CD4-positive, alpha-beta memory T cell (primary cell): ENCODE data around the gene ANKRD16. TPM values are rescaled to one million over a fixed set of nuclear protein-coding genes. Genes with fewer than 3 reads are reported as not detected.
"Not testable (repeated sequence)": the region's sequence is repeated elsewhere in the genome, so short reads cannot be mapped to it uniquely, and the experiment has no call there.

Experiments used
- CTCF ChIA-PET: fragments of 350-600 bp; sonication (Branson Sonifier 250); formaldehyde crosslinking; loops from one replicate; lab custom pipeline; 2021; ENCODE audit warnings: inconsistent platforms; ENCODE audit not compliant: partially characterized antibody; lab: Charles Lee
- POLR2A ChIA-PET: fragments of 350-600 bp; sonication (Branson Sonifier 250); formaldehyde crosslinking; loops from one replicate; lab custom pipeline; 2021; ENCODE audit not compliant: partially characterized antibody; lab: Charles Lee
- DNase-seq, 5 donors: peaks; one replicate each; pipeline versions ENCODE4 v3.0.0 to v3.0.0-alpha.2; 2020 to 2022; ENCODE audit warnings: mixed read lengths in 1 of 5
- H3K27ac ChIP-seq: one replicate; pipeline ENCODE4 v1.7.0; 2013; ENCODE audit warnings: low read depth, low read length
- H3K27me3 ChIP-seq: 2 replicates; pipeline ENCODE4 v1.7.0; 2013; ENCODE audit warnings: mild to moderate bottlenecking, low read length, moderate library complexity; ENCODE audit not compliant: insufficient read depth
- H3K36me3 ChIP-seq: 2 replicates; pipeline ENCODE4 v1.7.0; 2013; ENCODE audit warnings: mild to moderate bottlenecking, low read length, moderate library complexity; ENCODE audit not compliant: insufficient read depth
- H3K4me1 ChIP-seq: 2 replicates; pipeline ENCODE4 v1.7.0; 2013; ENCODE audit warnings: mild to moderate bottlenecking, low read length, moderate library complexity; ENCODE audit not compliant: insufficient read depth
- H3K4me3 ChIP-seq, 2 donors: one replicate each; pipeline ENCODE4 v1.7.0; 2013; ENCODE audit warnings: low read length in 2 of 2, mild to moderate bottlenecking in 1 of 2
- H3K9me3 ChIP-seq, 2 donors: one replicate each; pipeline ENCODE4 v1.7.0; 2013; ENCODE audit warnings: low read length in 2 of 2, control low read depth in 1 of 2; ENCODE audit not compliant: control insufficient read depth in 1 of 2
- H3K27ac Mint-ChIP-seq, 7 donors: one replicate each; pipeline ENCODE4 v1.8.0; 2020 to 2021; ENCODE audit warnings: mixed read lengths in 7 of 7, mild to moderate bottlenecking in 6 of 7, inconsistent platforms in 3 of 7, moderate library complexity in 3 of 7
- H3K27me3 Mint-ChIP-seq, 2 donors: one replicate each; pipeline ENCODE4 v1.8.0; 2020 to 2021; ENCODE audit warnings: mixed read lengths in 2 of 2
- H3K36me3 Mint-ChIP-seq, 2 donors: one replicate each; pipeline ENCODE4 v1.8.0; 2020 to 2021; ENCODE audit warnings: mixed read lengths in 2 of 2, inconsistent platforms in 1 of 2, mild to moderate bottlenecking in 1 of 2
- H3K4me1 Mint-ChIP-seq, 4 donors: one replicate each; pipeline ENCODE4 v1.8.0; 2020 to 2021; ENCODE audit warnings: mixed read lengths in 4 of 4, mild to moderate bottlenecking in 1 of 4
- H3K4me3 Mint-ChIP-seq, 8 donors: one replicate each; pipeline ENCODE4 v1.8.0; 2020 to 2021; ENCODE audit warnings: mixed read lengths in 8 of 8, mild to moderate bottlenecking in 7 of 8, moderate library complexity in 6 of 8, inconsistent platforms in 3 of 8
- H3K9me3 Mint-ChIP-seq, 8 donors: one replicate each; pipeline ENCODE4 v1.8.0; 2020 to 2021; ENCODE audit warnings: mixed read lengths in 8 of 8, mild to moderate bottlenecking in 5 of 8, inconsistent platforms in 3 of 8, moderate library complexity in 1 of 8
- intact Hi-C: fragments of 100-400 bp; cut with micrococcal nuclease; formaldehyde crosslinking; loops from one replicate; pipeline ENCODE4 v1.15.1; 2023
- polyA plus RNA-seq, 2 donors: library from polyadenylated mRNA; unstranded; fragments of 300-500 nt; fragmentation: Illumina TruSeq; gene quantifications; one replicate each; pipeline ENCODE4 v1.2.3, GENCODE V29; 2021
- total RNA-seq, 2 experiments: library from RNA; stranded (reverse); gene quantifications; one replicate each; pipeline ENCODE4 v1.2.3, GENCODE V29; 2021

ANKRD16 gene
- total and polyA plus RNA-seq, 4 experiments from 2014 or later = 1.5 to 8.4 (median 5.4) TPM

- CTCF ChIA-PET = interaction anchor here (2.0 kb wide), 2 partner anchors 9 to 260 kb away, joined by 5 read pairs; no protein-coding TSS in a partner anchor
- peaks cover 26 to 49% of the 10 kb centered on the region in 2 donors for H3K36me3 Mint-ChIP-seq
These were observed 6.7 kb downstream of the ANKRD16 start for GRCh38 chr10:5882961-5883360.

GRCh38 chr10:5877041-5877440 is 12.7 kb downstream of the ANKRD16 start:
- ChIA-PET POLR2A (interaction anchor here (1.0 kb wide), 1 partner anchor 13 kb away, joined by 3 read pairs; the partner anchor contains the start of genes ANKRD16 and FBH1), CTCF (interaction anchor here (1.1 to 1.8 kb wide), 2 partner anchors 16 to 246 kb away, joined by 4 to 10 read pairs; no protein-coding TSS in a partner anchor)
- intact Hi-C loops, H3K27ac ChIP-seq, H3K27me3 Mint-ChIP-seq, H3K9me3 Mint-ChIP-seq, H3K4me3 ChIP-seq, H3K4me1 ChIP-seq, H3K4me3 Mint-ChIP-seq, H3K4me1 Mint-ChIP-seq, H3K36me3 ChIP-seq, H3K27me3 ChIP-seq, DNase-seq, H3K9me3 ChIP-seq, H3K27ac Mint-ChIP-seq: not testable (repeated sequence)
- peaks cover 17 to 37% of the 10 kb centered on the region in 2 donors for H3K36me3 Mint-ChIP-seq

More at GRCh38 chr10:5882961-5883360, 6.7 kb downstream of the ANKRD16 start:
- Mint-ChIP-seq H3K27me3 (no peaks in the 10 kb centered on the region), H3K4me1 (peaks cover 4 to 9% (median 6%) of the 10 kb centered on the region in 4 donors), H3K4me3 (no peak overlapping the region), H3K27ac (no peak overlapping the region), H3K9me3 (no peaks in the 10 kb centered on the region)
- H3K4me1 ChIP-seq = peaks cover 3% of the 10 kb centered on the region
- POLR2A ChIA-PET = no interaction called here
- intact Hi-C loops = no loop called here
- DNase-seq = no peak
- peaks cover 9% of the 10 kb centered on the region for H3K36me3 ChIP-seq
- no peaks in the 10 kb centered on the region for H3K9me3 ChIP-seq
- H3K27ac ChIP-seq = no peak overlapping the region
- H3K4me3 ChIP-seq = no peak overlapping the region
- H3K27me3 ChIP-seq = no peaks in the 10 kb centered on the region

- Mint-ChIP-seq H3K27me3 (no peaks in the 10 kb centered on the region), H3K9me3 (no peaks in the 10 kb centered on the region), H3K36me3 (peaks cover 15 to 35% of the 10 kb centered on the region in 2 donors), H3K27ac (no peak overlapping the region), H3K4me3 (no peak overlapping the region), H3K4me1 (peaks cover 3 to 6% (median 4%) of the 10 kb centered on the region in 4 donors)
- Histone ChIP-seq H3K4me1 (no peaks in the 10 kb centered on the region), H3K4me3 (no peak overlapping the region), H3K27ac (no peak overlapping the region), H3K9me3 (no peaks in the 10 kb centered on the region), H3K27me3 (no peaks in the 10 kb centered on the region), H3K36me3 (peaks cover 9% of the 10 kb centered on the region)
- no peak for DNase-seq
- intact Hi-C loops = no loop called here
- CTCF ChIA-PET = interaction anchor here (0.9 to 1.8 kb wide), 3 partner anchors 16 to 246 kb away, joined by 3 to 10 read pairs (median 4); no protein-coding TSS in a partner anchor
- POLR2A ChIA-PET = no interaction called here
These were observed 13.4 kb downstream of the ANKRD16 start for GRCh38 chr10:5876181-5876768.

GRCh38 chr10:5873515-5873995 is 16.1 kb downstream of the ANKRD16 start:
- Histone ChIP-seq H3K27ac (no peak overlapping the region), H3K4me3 (no peak overlapping the region), H3K36me3 (peaks cover 9% of the 10 kb centered on the region), H3K9me3 (no peaks in the 10 kb centered on the region), H3K27me3 (no peaks in the 10 kb centered on the region), H3K4me1 (no peaks in the 10 kb centered on the region)
- POLR2A ChIA-PET = interaction anchor here (1.1 kb wide), 1 partner anchor 17 kb away, joined by 3 read pairs; the partner anchor contains the start of genes ANKRD16 and FBH1
- CTCF ChIA-PET = interaction anchor here (0.6 to 7.1 kb wide), 15 partner anchors 8 to 432 kb away, joined by 3 to 51 read pairs (median 4); partner anchors contain the start of genes ANKRD16, FBH1 and TASOR2
- intact Hi-C loops = loop anchor here (1.0 to 5.0 kb wide), 6 partner anchors 60 to 431 kb away; partner anchors contain the start of gene GDI2
- Mint-ChIP-seq H3K27ac (peak overlapping the region in 3 of 7 donors; percentile 18 to 63 (median 33)), H3K4me1 (peaks cover 3 to 6% (median 4%) of the 10 kb centered on the region in 4 donors), H3K36me3 (peaks cover 15 to 27% of the 10 kb centered on the region in 2 donors), H3K9me3 (peaks cover 0 to 3% (median under 1%) of the 10 kb centered on the region in 8 donors), H3K27me3 (no peaks in the 10 kb centered on the region), H3K4me3 (peak overlapping the region in 2 of 8 donors; percentile 26 to 60)
- DNase-seq = peak; percentile 57 to 75 (median 63)

GRCh38 chr10:5871596-5871995 is 18.1 kb downstream of the ANKRD16 start:
- Mint-ChIP-seq H3K4me1 (peaks cover 3 to 6% (median 4%) of the 10 kb centered on the region in 4 donors), H3K36me3 (peaks cover 5 to 14% of the 10 kb centered on the region in 2 donors), H3K27ac (peak overlapping the region in 2 of 7 donors; percentile 38 to 65), H3K4me3 (no peak overlapping the region), H3K27me3 (no peaks in the 10 kb centered on the region), H3K9me3 (peaks cover 0 to 8% (median under 1%) of the 10 kb centered on the region in 8 donors)
- H3K4me1 ChIP-seq = no peaks in the 10 kb centered on the region
- POLR2A ChIA-PET = no interaction called here
- H3K4me3 ChIP-seq = no peak overlapping the region
- H3K9me3 ChIP-seq = no peaks in the 10 kb centered on the region
- intact Hi-C loops = loop anchor here (5.0 kb wide), 1 partner anchor 134 kb away; no protein-coding TSS in a partner anchor
- no peak overlapping the region for H3K27ac ChIP-seq
- no peaks in the 10 kb centered on the region for H3K27me3 ChIP-seq
- CTCF ChIA-PET = interaction anchor here (7.1 kb wide), 1 partner anchor 242 kb away, joined by 51 read pairs; no protein-coding TSS in a partner anchor
- H3K36me3 ChIP-seq = no peaks in the 10 kb centered on the region
- no peak for DNase-seq

- H3K4me3 Mint-ChIP-seq = no peak overlapping the region
- Histone ChIP-seq H3K27me3 (no peaks in the 10 kb centered on the region), H3K4me1 (no peaks in the 10 kb centered on the region), H3K4me3 (no peak overlapping the region), H3K36me3 (no peaks in the 10 kb centered on the region), H3K27ac (no peak overlapping the region), H3K9me3 (no peaks in the 10 kb centered on the region)
- H3K27ac Mint-ChIP-seq = no peak overlapping the region
- H3K9me3 Mint-ChIP-seq = peaks cover 0 to 8% (median under 1%) of the 10 kb centered on the region in 8 donors
- ChIA-PET CTCF (interaction anchor here (1.1 to 7.1 kb wide), 5 partner anchors 10 to 239 kb away, joined by 3 to 51 read pairs (median 4); no protein-coding TSS in a partner anchor), POLR2A (no interaction called here)
- H3K4me1 Mint-ChIP-seq = peaks cover 3 to 6% (median 4%) of the 10 kb centered on the region in 4 donors
- H3K27me3 Mint-ChIP-seq = no peaks in the 10 kb centered on the region
- peaks cover 0 to 3% of the 10 kb centered on the region in 2 donors for H3K36me3 Mint-ChIP-seq
- intact Hi-C loops = no loop called here
- no peak for DNase-seq
These were observed 20.5 kb downstream of the ANKRD16 start for GRCh38 chr10:5869156-5869555.

GRCh38 chr10:5868383-5868782 is 21.3 kb downstream of the ANKRD16 start:
- H3K36me3 Mint-ChIP-seq, H3K9me3 ChIP-seq, H3K4me1 Mint-ChIP-seq, POLR2A ChIA-PET, H3K27me3 ChIP-seq, H3K27me3 Mint-ChIP-seq, H3K36me3 ChIP-seq, H3K4me1 ChIP-seq, intact Hi-C loops, H3K4me3 ChIP-seq, H3K27ac ChIP-seq, H3K9me3 Mint-ChIP-seq, H3K4me3 Mint-ChIP-seq, H3K27ac Mint-ChIP-seq, DNase-seq: not testable (repeated sequence)
- CTCF ChIA-PET = interaction anchor here (1.1 to 7.1 kb wide), 4 partner anchors 10 to 239 kb away, joined by 3 to 51 read pairs (median 4); no protein-coding TSS in a partner anchor
